Ectodermal cell (in vitro differentiated cells): Measurements from ENCODE around the gene GCGR.

Source experiments
- H3K27ac ChIP-seq: 2 replicates; pipeline ENCODE4 v1.7.0; 2013; ENCODE audit warnings: mild to moderate bottlenecking, low read depth, low read length; ENCODE audit not compliant: insufficient read depth, poor library complexity, severe bottlenecking
- H3K27me3 ChIP-seq: 2 replicates; pipeline ENCODE4 v1.7.0; 2013; ENCODE audit warnings: mild to moderate bottlenecking, low read length; ENCODE audit not compliant: insufficient read depth, control insufficient read depth, poor library complexity, severe bottlenecking
- H3K36me3 ChIP-seq: one replicate; pipeline ENCODE4 v1.7.0; 2013; ENCODE audit warnings: low read length; ENCODE audit not compliant: control insufficient read depth, insufficient read depth
- H3K4me1 ChIP-seq: one replicate; pipeline ENCODE4 v1.7.0; 2013; ENCODE audit warnings: low read length; ENCODE audit not compliant: control insufficient read depth, insufficient read depth
- H3K4me3 ChIP-seq: 2 replicates; pipeline ENCODE4 v1.7.0; 2013; ENCODE audit warnings: low read depth, low read length, control low read depth; ENCODE audit not compliant: insufficient read depth
- H3K9me3 ChIP-seq: 2 replicates; pipeline ENCODE4 v1.7.0; 2013; ENCODE audit warnings: mild to moderate bottlenecking, low read length, moderate library complexity; ENCODE audit not compliant: control insufficient read depth
- WGBS, 2 experiments: methylation state at CpG; one replicate each; pipeline ENCODE4 v1.1.7; 2013; ENCODE audit warnings: missing lambda C conversion rate in 2 of 2; 5-methylcytosine and 5-hydroxymethylcytosine counted together

Gene GCGR

DNA sequence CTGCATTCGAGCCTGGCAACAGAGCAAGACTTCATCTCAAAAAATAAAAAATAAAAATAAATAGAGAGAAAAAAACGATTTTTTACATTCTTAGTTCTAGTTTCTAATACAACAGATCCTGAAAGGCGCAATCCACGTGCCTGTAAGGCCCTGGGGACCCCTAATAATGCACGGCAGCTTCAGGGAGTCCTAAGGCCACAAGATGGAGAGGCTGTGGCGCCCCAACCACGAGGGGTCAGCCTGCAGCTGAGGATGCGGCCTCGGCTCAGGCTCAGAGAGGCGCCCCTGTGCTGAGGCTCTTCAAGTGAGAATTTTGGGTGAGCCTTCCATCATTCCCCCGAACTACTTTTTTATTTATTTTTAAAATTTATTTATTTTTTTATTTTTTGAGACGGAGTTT, 45.5 kb downstream of the GCGR start:
- H3K9me3 ChIP-seq = no peaks in the 10 kb centered on the region
- H3K27me3 ChIP-seq = no peaks in the 10 kb centered on the region
- H3K4me1 ChIP-seq = no peaks in the 10 kb centered on the region
- no peak overlapping the region for H3K4me3 ChIP-seq
- no peak overlapping the region for H3K27ac ChIP-seq
- H3K36me3 ChIP-seq = peaks cover 69% of the 10 kb centered on the region
- 92 to 96% methylated on average over 10 to 12 of the region's 12 CpGs for WGBS, 2 experiments

DNA sequence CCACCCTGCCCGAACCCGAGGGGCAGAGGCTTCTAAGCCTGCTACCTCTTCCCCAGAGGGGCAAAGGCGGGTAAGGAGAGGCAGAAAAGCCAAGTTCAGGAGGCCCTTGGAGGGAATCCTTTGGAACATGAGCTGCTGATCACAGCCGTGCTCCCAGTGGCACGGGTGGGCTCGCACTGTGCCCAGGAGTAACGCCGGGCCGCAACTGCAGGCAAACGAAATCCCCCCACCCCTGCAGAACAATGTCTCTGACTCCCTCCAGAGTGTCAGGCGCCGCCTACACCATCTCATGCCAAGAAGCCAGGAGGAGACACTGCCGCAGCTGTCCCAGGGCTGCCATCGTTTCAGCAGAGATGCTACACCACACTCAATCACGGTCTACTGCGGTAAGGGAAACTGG, 47.5 kb downstream of the GCGR start:
- Histone ChIP-seq H3K36me3 (peaks cover 59% of the 10 kb centered on the region), H3K9me3 (no peaks in the 10 kb centered on the region), H3K27me3 (no peaks in the 10 kb centered on the region), H3K27ac (no peak overlapping the region), H3K4me1 (no peaks in the 10 kb centered on the region), H3K4me3 (no peak overlapping the region)
- 96% methylated on average over 16 of the region's 16 CpGs for WGBS, 2 experiments

DNA sequence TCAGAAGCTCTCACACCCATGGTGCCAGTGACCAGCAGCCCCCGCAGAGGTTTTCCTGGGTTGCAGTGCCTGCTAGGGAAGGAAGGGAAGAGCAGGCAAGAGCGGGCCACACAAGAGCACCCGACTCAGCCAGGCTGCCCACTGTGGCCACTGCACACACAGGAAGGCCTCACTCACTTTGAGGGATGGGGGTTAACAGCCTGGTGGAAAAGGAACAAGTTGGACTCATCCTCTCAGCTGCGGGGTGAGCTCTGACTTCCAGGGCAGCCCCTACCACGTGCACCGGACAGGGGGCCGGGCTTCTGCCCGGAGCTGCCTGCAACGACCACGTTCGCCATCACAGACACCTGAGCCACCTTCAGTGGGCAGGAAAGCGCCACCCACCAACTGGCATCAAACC, 48.3 kb downstream of the GCGR start:
- no peak overlapping the region for H3K4me3 ChIP-seq
- peaks cover 50% of the 10 kb centered on the region for H3K36me3 ChIP-seq
- H3K27me3 ChIP-seq = no peaks in the 10 kb centered on the region
- H3K27ac ChIP-seq = no peak overlapping the region
- 96 to 98% methylated on average over 12 of the region's 12 CpGs for WGBS, 2 experiments
- no peaks in the 10 kb centered on the region for H3K9me3 ChIP-seq
- no peaks in the 10 kb centered on the region for H3K4me1 ChIP-seq

- Histone ChIP-seq H3K4me1 (peaks cover 9% of the 10 kb centered on the region), H3K27ac (no peak overlapping the region), H3K4me3 (no peak overlapping the region), H3K36me3 (peaks cover 53% of the 10 kb centered on the region), H3K9me3 (no peaks in the 10 kb centered on the region), H3K27me3 (no peaks in the 10 kb centered on the region)
- 95% methylated on average over 29 of the region's 29 CpGs for WGBS, 2 experiments
These were observed 51.2 kb downstream of the GCGR start for GRCh38 chr17:81854974-81855774.

GRCh38 chr17:81858170-81858966, 54.4 kb downstream of the GCGR start:
- H3K4me3 ChIP-seq = no peak overlapping the region
- H3K27ac ChIP-seq = no peak overlapping the region
- peaks cover 33% of the 10 kb centered on the region for H3K36me3 ChIP-seq
- 94% methylated on average over 30 of the region's 30 CpGs for WGBS, 2 experiments
- no peaks in the 10 kb centered on the region for H3K9me3 ChIP-seq
- peaks cover 9% of the 10 kb centered on the region for H3K4me1 ChIP-seq
- H3K27me3 ChIP-seq = no peaks in the 10 kb centered on the region

DNA sequence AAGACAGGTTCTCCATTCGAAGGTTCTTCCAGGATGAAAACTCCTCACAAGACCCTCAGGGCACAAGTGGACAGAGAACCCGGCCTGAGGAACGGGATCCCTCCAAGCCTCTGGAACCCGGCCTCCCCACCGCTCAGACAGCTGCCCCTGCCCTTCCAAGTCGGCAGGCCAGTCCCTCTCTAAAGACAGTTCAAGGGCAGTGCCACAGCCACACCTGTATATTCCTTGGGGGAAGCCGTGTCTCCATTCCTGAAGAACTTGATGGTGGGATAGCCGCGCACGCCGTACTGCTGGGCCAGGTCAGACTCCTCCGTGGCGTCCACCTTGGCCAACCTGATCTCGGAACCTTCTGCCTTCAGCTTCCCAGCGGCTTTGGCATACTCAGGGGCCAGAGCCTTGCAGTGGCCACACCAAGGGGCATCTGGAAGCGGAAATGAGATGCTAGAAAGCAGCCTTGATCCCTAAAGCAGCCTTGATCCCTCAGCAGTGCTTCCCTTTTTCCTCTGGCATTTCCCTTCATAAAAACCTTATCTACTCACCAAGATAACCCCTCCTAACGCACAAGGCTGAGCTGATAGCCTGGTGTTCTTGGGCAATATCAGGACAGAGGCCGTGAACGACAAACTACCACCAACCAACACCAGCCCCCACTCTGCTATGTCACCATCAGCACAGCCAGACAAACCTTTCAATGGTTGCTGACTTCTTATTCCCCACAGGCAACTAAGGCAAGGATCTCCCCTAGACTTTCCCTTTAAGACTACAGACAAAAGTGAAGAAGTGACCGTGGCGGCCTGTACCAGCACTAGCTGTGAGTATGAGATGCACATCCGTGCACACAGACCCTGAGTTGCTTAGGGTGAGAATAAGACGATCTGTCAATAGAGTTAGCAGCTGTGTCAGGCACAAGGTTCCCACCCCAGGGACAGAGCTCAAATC, 55.3 kb downstream of the GCGR start:
- Histone ChIP-seq H3K27me3 (no peaks in the 10 kb centered on the region), H3K4me3 (peak overlapping the region; percentile 94), H3K27ac (no peak overlapping the region), H3K4me1 (peaks cover 9% of the 10 kb centered on the region), H3K36me3 (peaks cover 28% of the 10 kb centered on the region), H3K9me3 (no peaks in the 10 kb centered on the region)
- 77 to 81% methylated on average over 23 of the region's 23 CpGs for WGBS, 2 experiments

- Histone ChIP-seq H3K9me3 (no peaks in the 10 kb centered on the region), H3K36me3 (peaks cover 20% of the 10 kb centered on the region), H3K27me3 (no peaks in the 10 kb centered on the region), H3K4me3 (peak within 1 kb of the TSS; percentile 94), H3K27ac (peak within 1 kb of the TSS; percentile 77), H3K4me1 (peaks cover 9% of the 10 kb centered on the region)
- WGBS, 2 experiments = 0% methylated on average over 95 of the region's 95 CpGs
These were observed 56.2 kb downstream of the GCGR start, which contains the start of gene P4HB for GRCh38 chr17:81859906-81860755. Gene P4HB (minus strand): TSS chr17:81860535. CDS start chr17:81860471, 64 bp downstream.

GRCh38 chr17:81860756-81861568, 57.0 kb downstream of the GCGR start:
- H3K4me3 ChIP-seq = peak overlapping the region; percentile 80
- peaks cover 9% of the 10 kb centered on the region for H3K4me1 ChIP-seq
- 0% methylated on average over 74 of the region's 74 CpGs for WGBS, 2 experiments
- no peaks in the 10 kb centered on the region for H3K27me3 ChIP-seq
- peaks cover 18% of the 10 kb centered on the region for H3K36me3 ChIP-seq
- peak overlapping the region; percentile 69 for H3K27ac ChIP-seq
- H3K9me3 ChIP-seq = no peaks in the 10 kb centered on the region
